ENCODE data around the gene PIK3R5.

- TF ChIP-seq CTCF (IDR thresholded peaks at IDR 0.05): no peak
- no peak for TF ChIP-seq POLR2A (IDR thresholded peaks at IDR 0.05)
Measured at GRCh38 chr17:8975091-8975725, 9.7 kb upstream of the PIK3R5 start.

Measured in heart left ventricle (tissue), 13 donors.